OCI-LY7 (cell line): ENCODE results near the gene MAP2K5.

ENCODE experiments used
- CTCF ChIP-seq: fragments of 200-600 bp; sonication (generic); conservative IDR thresholded peaks from 2 replicates; pipeline ENCODE4 v1.5.1; 2014; ENCODE audit warnings: mild to moderate bottlenecking, antibody characterized with exemption, low read length, moderate library complexity, mixed read lengths
- EZH2phosphoT487 ChIP-seq: fragments of 200-600 bp; sonication (generic); IDR thresholded peaks from 2 replicates; pipeline ENCODE4 v1.6.1; 2018; ENCODE audit warnings: low read depth, borderline replicate concordance, mild to moderate bottlenecking, mixed run types, antibody characterized with exemption, low read length, moderate library complexity, mixed read lengths

GRCh38 chr15:67831363-67831762, 288.9 kb downstream of the MAP2K5 start:
- TF ChIP-seq CTCF (no peak), EZH2phosphoT487 (no peak)
